Progenitor cell of endocrine pancreas (in vitro differentiated cells): ENCODE data around the gene CDH12. TPM values are rescaled to one million over a fixed set of nuclear protein-coding genes. Genes with fewer than 3 reads are reported as not detected.

Experiments used
- DNase-seq: peaks from one replicate; pipeline ENCODE4 v3.0.0; 2021; ENCODE audit warnings: low spot score; ENCODE audit not compliant: unreplicated experiment
- H3K27ac Mint-ChIP-seq: 2 replicates; pipeline ENCODE4 v1.8.0; 2021; ENCODE audit warnings: mild to moderate bottlenecking, moderate library complexity, mixed read lengths
- H3K27me3 Mint-ChIP-seq: 2 replicates; pipeline ENCODE4 v1.8.0; 2021; ENCODE audit warnings: mixed read lengths
- H3K36me3 Mint-ChIP-seq: 2 replicates; pipeline ENCODE4 v1.8.0; 2022; ENCODE audit warnings: mixed read lengths; ENCODE audit not compliant: insufficient read depth
- H3K4me1 Mint-ChIP-seq: 2 replicates; pipeline ENCODE4 v1.8.0; 2021; ENCODE audit warnings: low read depth, mixed read lengths
- H3K4me3 Mint-ChIP-seq: 2 replicates; pipeline ENCODE4 v1.8.0; 2021; ENCODE audit warnings: low read depth, mild to moderate bottlenecking, moderate library complexity, mixed read lengths
- H3K9me3 Mint-ChIP-seq: 2 replicates; pipeline ENCODE4 v1.8.0; 2021; ENCODE audit warnings: low read depth, mixed read lengths
- long read RNA-seq: library from polyadenylated mRNA; unstranded; transcript quantifications from one replicate; pipeline ENCODE4 v2.0.0, GENCODE V29; 2020
- total RNA-seq: library from RNA; stranded (reverse); gene quantifications from 2 replicates; pipeline ENCODE4 v1.2.1, GENCODE V29; 2021
- TF ChIP-seq, protein P1 (sequence below): fragments of 200-600 bp; sonication (generic); IDR thresholded peaks from one replicate; pipeline ENCODE4 v1.5.0; 2021; ENCODE audit warnings: antibody characterized with exemption, mild to moderate bottlenecking; ENCODE audit not compliant: unreplicated experiment

Gene CDH12
- total RNA-seq: 2.8 TPM in 2 replicates
- long read RNA-seq, partial matches to known transcripts: 3 of 7 reads
- long read RNA-seq, other reads (novel, unspliced or antisense): 1 of 7 reads

- H3K4me1 Mint-ChIP-seq: peaks cover 2% of the 10 kb centered on the region
- H3K4me3 Mint-ChIP-seq: peak within 1 kb of the TSS; percentile 86
- H3K9me3 Mint-ChIP-seq: no peaks in the 10 kb centered on the region
- H3K36me3 Mint-ChIP-seq: no peaks in the 10 kb centered on the region
- peak within 1 kb of the TSS; percentile 76 for H3K27ac Mint-ChIP-seq
- TF ChIP-seq, protein P1, sequence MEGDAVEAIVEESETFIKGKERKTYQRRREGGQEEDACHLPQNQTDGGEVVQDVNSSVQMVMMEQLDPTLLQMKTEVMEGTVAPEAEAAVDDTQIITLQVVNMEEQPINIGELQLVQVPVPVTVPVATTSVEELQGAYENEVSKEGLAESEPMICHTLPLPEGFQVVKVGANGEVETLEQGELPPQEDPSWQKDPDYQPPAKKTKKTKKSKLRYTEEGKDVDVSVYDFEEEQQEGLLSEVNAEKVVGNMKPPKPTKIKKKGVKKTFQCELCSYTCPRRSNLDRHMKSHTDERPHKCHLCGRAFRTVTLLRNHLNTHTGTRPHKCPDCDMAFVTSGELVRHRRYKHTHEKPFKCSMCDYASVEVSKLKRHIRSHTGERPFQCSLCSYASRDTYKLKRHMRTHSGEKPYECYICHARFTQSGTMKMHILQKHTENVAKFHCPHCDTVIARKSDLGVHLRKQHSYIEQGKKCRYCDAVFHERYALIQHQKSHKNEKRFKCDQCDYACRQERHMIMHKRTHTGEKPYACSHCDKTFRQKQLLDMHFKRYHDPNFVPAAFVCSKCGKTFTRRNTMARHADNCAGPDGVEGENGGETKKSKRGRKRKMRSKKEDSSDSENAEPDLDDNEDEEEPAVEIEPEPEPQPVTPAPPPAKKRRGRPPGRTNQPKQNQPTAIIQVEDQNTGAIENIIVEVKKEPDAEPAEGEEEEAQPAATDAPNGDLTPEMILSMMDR: peak; percentile 6
- DNase-seq: peak; percentile 42
- H3K27me3 Mint-ChIP-seq: peaks cover 67% of the 10 kb centered on the region
Measured at GRCh38 chr5:22852807-22853660, at the start of gene CDH12. Gene CDH12 (minus strand): TSS chr5:22853344.

DNA sequence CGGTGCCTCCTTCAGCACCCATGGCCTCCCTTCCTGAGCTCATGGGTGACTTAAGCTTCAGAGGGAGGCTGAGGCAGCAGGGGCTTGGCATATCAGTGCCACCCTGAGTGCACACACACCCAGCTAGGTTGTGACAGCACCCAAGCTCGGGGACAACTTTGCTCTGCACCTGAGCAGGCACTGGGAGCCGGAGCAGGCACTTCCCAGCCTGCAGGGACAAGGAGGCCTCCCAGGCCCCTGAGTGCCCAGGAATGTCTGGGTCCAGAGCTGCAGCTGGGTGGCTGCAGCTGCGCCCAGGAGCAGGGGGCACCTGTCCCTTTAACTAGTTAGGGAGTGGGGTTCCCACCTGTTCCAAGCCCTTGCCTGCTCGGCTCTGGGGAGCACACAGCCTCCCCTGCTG is 48.7 kb upstream of the CDH12 start:
- Mint-ChIP-seq H3K4me3 (no peak overlapping the region), H3K9me3 (peaks cover 3% of the 10 kb centered on the region)
- TF ChIP-seq, protein P1: no peak

GRCh38 chr5:22900801-22901310 is 47.7 kb upstream of the CDH12 start:
- Mint-ChIP-seq H3K27me3 (no peaks in the 10 kb centered on the region), H3K4me3 (no peak overlapping the region), H3K36me3 (no peaks in the 10 kb centered on the region), H3K4me1 (peaks cover 6% of the 10 kb centered on the region), H3K27ac (no peak overlapping the region), H3K9me3 (peaks cover 3% of the 10 kb centered on the region)
- no peak for DNase-seq
- TF ChIP-seq, protein P1: no peak

More for the DNA sequence above, 48.7 kb upstream of the CDH12 start:
- no peak overlapping the region for H3K27ac Mint-ChIP-seq
- no peaks in the 10 kb centered on the region for H3K36me3 Mint-ChIP-seq
- peaks cover 6% of the 10 kb centered on the region for H3K4me1 Mint-ChIP-seq
- no peak for DNase-seq
- H3K27me3 Mint-ChIP-seq: peaks cover 4% of the 10 kb centered on the region

- no peak overlapping the region for H3K27ac Mint-ChIP-seq
- peaks cover under 1% of the 10 kb centered on the region for H3K4me1 Mint-ChIP-seq
- H3K9me3 Mint-ChIP-seq: peaks cover 3% of the 10 kb centered on the region
- no peak overlapping the region for H3K4me3 Mint-ChIP-seq
- no peak for DNase-seq
- no peaks in the 10 kb centered on the region for H3K27me3 Mint-ChIP-seq
- TF ChIP-seq, protein P1: no peak
- no peaks in the 10 kb centered on the region for H3K36me3 Mint-ChIP-seq
Measured at GRCh38 chr5:22899341-22899740, 46.2 kb upstream of the CDH12 start.

DNA sequence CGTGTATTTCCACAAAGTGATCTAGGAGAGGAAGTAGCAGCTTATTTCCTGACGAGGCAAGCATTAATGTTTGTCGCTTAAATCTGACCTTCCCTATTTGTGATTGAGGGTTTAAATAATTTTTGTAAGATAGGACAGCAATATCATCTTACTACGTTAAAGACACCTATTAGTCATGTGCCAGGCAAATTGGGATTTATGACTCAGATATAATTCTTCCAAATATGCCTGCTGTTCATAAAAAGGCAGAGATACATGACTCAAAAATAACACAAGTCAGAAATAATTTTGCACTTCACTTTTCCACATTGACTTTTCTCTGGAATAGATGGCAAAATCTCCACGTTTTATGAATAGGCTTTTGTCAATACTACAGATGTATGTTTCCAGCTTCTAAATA is 43.0 kb upstream of the CDH12 start:
- no peaks in the 10 kb centered on the region for H3K4me1 Mint-ChIP-seq
- peaks cover 3% of the 10 kb centered on the region for H3K9me3 Mint-ChIP-seq
- DNase-seq: no peak
- no peaks in the 10 kb centered on the region for H3K27me3 Mint-ChIP-seq
- no peak overlapping the region for H3K27ac Mint-ChIP-seq
- TF ChIP-seq, protein P1: no peak
- H3K4me3 Mint-ChIP-seq: no peak overlapping the region
- H3K36me3 Mint-ChIP-seq: no peaks in the 10 kb centered on the region
